GM23338 (cell line): Measurements from ENCODE around the gene RAB1B. TPM values are rescaled to one million over a fixed set of nuclear protein-coding genes. Genes with fewer than 3 reads are reported as not detected.

Source experiments
- ATAC-seq: fragments of 200-7000 bp; cut with Tn5 transposase; 3 replicates; pipeline ENCODE4 v1.9.1; 2020
- DNase-seq: peaks from one replicate; pipeline ENCODE4 v3.0.0-alpha.2; 2015; ENCODE audit warnings: low spot score
- H2AFZ ChIP-seq: fragments of 200-600 bp; sonication (generic); 2 replicates; pipeline ENCODE4 v1.8.0; 2016; ENCODE audit warnings: antibody characterized with exemption, mild to moderate bottlenecking, moderate library complexity
- H3F3A ChIP-seq: fragments of 200-600 bp; sonication (generic); replicated peaks from 2 replicates; pipeline ENCODE4 v1.8.0; 2017; ENCODE audit warnings: antibody characterized with exemption, mixed run types, low read depth
- H3K27ac ChIP-seq: fragments of 200-600 bp; sonication (generic); 2 replicates; pipeline ENCODE4 v1.6.1; 2016; ENCODE audit warnings: low read depth
- H3K27me3 ChIP-seq: fragments of 200-600 bp; sonication (generic); 2 replicates; pipeline ENCODE4 v1.8.0; 2016; ENCODE audit warnings: mild to moderate bottlenecking, mixed run types, moderate library complexity; ENCODE audit not compliant: insufficient read depth
- H3K36me3 ChIP-seq: fragments of 200-600 bp; sonication (generic); 2 replicates; pipeline ENCODE4 v1.8.0; 2016; ENCODE audit warnings: mild to moderate bottlenecking; ENCODE audit not compliant: insufficient read depth
- H3K4me1 ChIP-seq: fragments of 200-600 bp; sonication (generic); 2 replicates; pipeline ENCODE4 v1.8.0; 2016; ENCODE audit warnings: mild to moderate bottlenecking, moderate library complexity; ENCODE audit not compliant: insufficient read depth
- H3K4me2 ChIP-seq: fragments of 200-600 bp; sonication (generic); 2 replicates; pipeline ENCODE4 v1.7.1; 2017; ENCODE audit warnings: mixed run types
- H3K4me3 ChIP-seq: fragments of 200-600 bp; sonication (generic); 2 replicates; pipeline ENCODE4 v1.6.1; 2016; ENCODE audit warnings: mixed run types
- H3K79me2 ChIP-seq: fragments of 200-600 bp; sonication (generic); replicated peaks from 2 replicates; pipeline ENCODE4 v1.8.0; 2017; ENCODE audit warnings: mild to moderate bottlenecking; ENCODE audit not compliant: insufficient read depth
- H3K9me2 ChIP-seq: fragments of 200-600 bp; sonication (generic); 2 replicates; pipeline ENCODE4 v1.8.0; 2017; ENCODE audit not compliant: insufficient read depth
- H4K20me1 ChIP-seq: fragments of 200-600 bp; sonication (generic); replicated peaks from 2 replicates; pipeline ENCODE4 v1.8.0; 2017; ENCODE audit warnings: mild to moderate bottlenecking; ENCODE audit not compliant: insufficient read depth
- H3K27ac Mint-ChIP-seq: 2 replicates; pipeline ENCODE4 v1.8.0; 2020; ENCODE audit warnings: inconsistent platforms, mild to moderate bottlenecking, moderate library complexity, mixed read lengths
- H3K27me3 Mint-ChIP-seq: 3 replicates; pipeline ENCODE4 v1.8.0; 2022; ENCODE audit warnings: low read depth, mild to moderate bottlenecking, moderate library complexity, mixed read lengths, inconsistent platforms; ENCODE audit not compliant: insufficient read depth, poor library complexity
- H3K36me3 Mint-ChIP-seq: 3 replicates; pipeline ENCODE4 v1.8.0; 2021; ENCODE audit warnings: low read depth, mild to moderate bottlenecking, inconsistent platforms, moderate library complexity, mixed read lengths
- H3K4me1 Mint-ChIP-seq: 3 replicates; pipeline ENCODE4 v1.8.0; 2020; ENCODE audit warnings: mild to moderate bottlenecking, inconsistent platforms, mixed read lengths
- H3K4me3 Mint-ChIP-seq: 3 replicates; pipeline ENCODE4 v1.8.0; 2021; ENCODE audit warnings: moderate library complexity, mild to moderate bottlenecking, inconsistent platforms, mixed read lengths
- H3K9me3 Mint-ChIP-seq: 3 replicates; pipeline ENCODE4 v1.8.0; 2020; ENCODE audit warnings: moderate library complexity, mild to moderate bottlenecking, inconsistent platforms, mixed read lengths
- CREB1 ChIP-seq: fragments of 250-450 bp; sonication (Bioruptor Pico); IDR thresholded peaks from 2 replicates; pipeline ENCODE4 v1.5.0; 2020; ENCODE audit warnings: low read depth, mild to moderate bottlenecking, moderate library complexity
- EZH2 ChIP-seq: fragments of 200-600 bp; sonication (generic); IDR thresholded peaks from one replicate; pipeline ENCODE4 v1.8.0; 2017; ENCODE audit warnings: antibody characterized with exemption, mild to moderate bottlenecking, low read depth; ENCODE audit not compliant: unreplicated experiment
- EZH2phosphoT487 ChIP-seq: fragments of 200-600 bp; sonication (generic); IDR thresholded peaks from one replicate; pipeline ENCODE4 v1.8.1; 2018; ENCODE audit warnings: antibody characterized with exemption; ENCODE audit not compliant: unreplicated experiment
- JUNB ChIP-seq: IDR thresholded peaks from one replicate; pipeline ENCODE4 v1.6.1; 2016; ENCODE audit warnings: antibody characterized with exemption; ENCODE audit not compliant: unreplicated experiment
- NANOG ChIP-seq: IDR thresholded peaks from 2 replicates; pipeline ENCODE4 v1.6.1; 2016; ENCODE audit warnings: antibody characterized with exemption, borderline replicate concordance
- ZNF331 ChIP-seq: fragments of 250-450 bp; sonication (Bioruptor Pico); IDR thresholded peaks from 2 replicates; pipeline ENCODE4 v1.5.0; 2020; ENCODE audit warnings: low read depth, mild to moderate bottlenecking, moderate library complexity
- polyA plus RNA-seq: library from polyadenylated mRNA; unstranded; fragments of >200 nt; fragmentation: Nextera tagmentation; extraction: Ambion mirVana; gene quantifications from 2 replicates; pipeline ENCODE4 v1.2.1, GENCODE V29; 2016
- total RNA-seq: library from RNA; depleted of rRNA; stranded (reverse); fragments of >200 nt; shearing (Covaris generic); gene quantifications from 2 replicates; pipeline ENCODE4 v1.2.3, GENCODE V29; 2014
- TF ChIP-seq, protein P1 (sequence below), 2 experiments: fragments of 200-600 bp in 1 of 2; sonication (generic) in 1 of 2; conservative IDR thresholded peaks; 2 replicates each; pipeline versions ENCODE4 v1.5.1 to v1.6.1; 2016 to 2017; ENCODE audit warnings: antibody characterized with exemption in 2 of 2, low read depth in 2 of 2, mild to moderate bottlenecking in 2 of 2, moderate library complexity in 1 of 2
- TF ChIP-seq, protein P2 (sequence below): fragments of 250-450 bp; sonication (Bioruptor Pico); IDR thresholded peaks from 2 replicates; pipeline ENCODE4 v1.5.0; 2020; ENCODE audit warnings: mild to moderate bottlenecking, moderate library complexity
- TF ChIP-seq, protein P3 (sequence below): IDR thresholded peaks from one replicate; pipeline ENCODE4 v1.6.1; 2018; ENCODE audit warnings: antibody characterized with exemption; ENCODE audit not compliant: unreplicated experiment
- TF ChIP-seq, protein P4 (sequence below): IDR thresholded peaks from 2 replicates; pipeline ENCODE4 v1.6.1; 2016; ENCODE audit warnings: antibody characterized with exemption

Gene RAB1B
- total and polyA plus RNA-seq, 2 experiments from 2014 or later = 30.5 to 92.7 TPM

DNA sequence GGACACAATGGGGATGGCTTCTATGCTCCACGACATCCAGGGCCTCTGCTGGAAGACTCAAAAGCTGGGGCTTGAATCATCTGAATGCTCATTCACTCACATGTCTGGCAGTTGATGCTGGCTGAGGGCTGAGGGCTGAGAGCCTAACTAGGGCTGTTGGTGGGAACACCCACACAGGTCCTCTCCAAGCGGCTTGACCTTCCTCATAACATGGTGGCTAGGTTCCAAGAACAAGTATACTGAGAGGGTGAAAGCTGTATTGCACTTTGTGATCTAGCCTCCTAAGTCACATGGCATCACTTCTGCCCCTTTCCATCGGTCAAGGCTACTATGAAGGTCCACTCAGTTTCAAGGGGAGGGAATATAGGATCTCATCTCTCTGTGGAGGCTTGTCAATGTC, 30.7 kb downstream of the RAB1B start:
- Mint-ChIP-seq H3K4me1 (peaks cover 11% of the 10 kb centered on the region), H3K27ac (no peak overlapping the region), H3K36me3 (no peaks in the 10 kb centered on the region), H3K27me3 (peaks cover 7% of the 10 kb centered on the region), H3K4me3 (no peak overlapping the region), H3K9me3 (no peaks in the 10 kb centered on the region)
- no peak for ATAC-seq
- Histone ChIP-seq H3K4me1 (no peaks in the 10 kb centered on the region), H3F3A (no peaks in the 10 kb centered on the region), H3K27ac (no peak overlapping the region), H3K27me3 (no peaks in the 10 kb centered on the region), H4K20me1 (no peaks in the 10 kb centered on the region), H3K79me2 (no peaks in the 10 kb centered on the region), H2AFZ (no peak overlapping the region), H3K4me3 (no peak overlapping the region), H3K4me2 (no peak overlapping the region), H3K36me3 (no peaks in the 10 kb centered on the region), H3K9me2 (no peaks in the 10 kb centered on the region)
- TF ChIP-seq, protein P1, sequence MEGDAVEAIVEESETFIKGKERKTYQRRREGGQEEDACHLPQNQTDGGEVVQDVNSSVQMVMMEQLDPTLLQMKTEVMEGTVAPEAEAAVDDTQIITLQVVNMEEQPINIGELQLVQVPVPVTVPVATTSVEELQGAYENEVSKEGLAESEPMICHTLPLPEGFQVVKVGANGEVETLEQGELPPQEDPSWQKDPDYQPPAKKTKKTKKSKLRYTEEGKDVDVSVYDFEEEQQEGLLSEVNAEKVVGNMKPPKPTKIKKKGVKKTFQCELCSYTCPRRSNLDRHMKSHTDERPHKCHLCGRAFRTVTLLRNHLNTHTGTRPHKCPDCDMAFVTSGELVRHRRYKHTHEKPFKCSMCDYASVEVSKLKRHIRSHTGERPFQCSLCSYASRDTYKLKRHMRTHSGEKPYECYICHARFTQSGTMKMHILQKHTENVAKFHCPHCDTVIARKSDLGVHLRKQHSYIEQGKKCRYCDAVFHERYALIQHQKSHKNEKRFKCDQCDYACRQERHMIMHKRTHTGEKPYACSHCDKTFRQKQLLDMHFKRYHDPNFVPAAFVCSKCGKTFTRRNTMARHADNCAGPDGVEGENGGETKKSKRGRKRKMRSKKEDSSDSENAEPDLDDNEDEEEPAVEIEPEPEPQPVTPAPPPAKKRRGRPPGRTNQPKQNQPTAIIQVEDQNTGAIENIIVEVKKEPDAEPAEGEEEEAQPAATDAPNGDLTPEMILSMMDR (conservative IDR thresholded peaks at IDR 0.05; ENCODE audit: low read depth in 2 of 2) = no peak
- TF ChIP-seq, protein P2, sequence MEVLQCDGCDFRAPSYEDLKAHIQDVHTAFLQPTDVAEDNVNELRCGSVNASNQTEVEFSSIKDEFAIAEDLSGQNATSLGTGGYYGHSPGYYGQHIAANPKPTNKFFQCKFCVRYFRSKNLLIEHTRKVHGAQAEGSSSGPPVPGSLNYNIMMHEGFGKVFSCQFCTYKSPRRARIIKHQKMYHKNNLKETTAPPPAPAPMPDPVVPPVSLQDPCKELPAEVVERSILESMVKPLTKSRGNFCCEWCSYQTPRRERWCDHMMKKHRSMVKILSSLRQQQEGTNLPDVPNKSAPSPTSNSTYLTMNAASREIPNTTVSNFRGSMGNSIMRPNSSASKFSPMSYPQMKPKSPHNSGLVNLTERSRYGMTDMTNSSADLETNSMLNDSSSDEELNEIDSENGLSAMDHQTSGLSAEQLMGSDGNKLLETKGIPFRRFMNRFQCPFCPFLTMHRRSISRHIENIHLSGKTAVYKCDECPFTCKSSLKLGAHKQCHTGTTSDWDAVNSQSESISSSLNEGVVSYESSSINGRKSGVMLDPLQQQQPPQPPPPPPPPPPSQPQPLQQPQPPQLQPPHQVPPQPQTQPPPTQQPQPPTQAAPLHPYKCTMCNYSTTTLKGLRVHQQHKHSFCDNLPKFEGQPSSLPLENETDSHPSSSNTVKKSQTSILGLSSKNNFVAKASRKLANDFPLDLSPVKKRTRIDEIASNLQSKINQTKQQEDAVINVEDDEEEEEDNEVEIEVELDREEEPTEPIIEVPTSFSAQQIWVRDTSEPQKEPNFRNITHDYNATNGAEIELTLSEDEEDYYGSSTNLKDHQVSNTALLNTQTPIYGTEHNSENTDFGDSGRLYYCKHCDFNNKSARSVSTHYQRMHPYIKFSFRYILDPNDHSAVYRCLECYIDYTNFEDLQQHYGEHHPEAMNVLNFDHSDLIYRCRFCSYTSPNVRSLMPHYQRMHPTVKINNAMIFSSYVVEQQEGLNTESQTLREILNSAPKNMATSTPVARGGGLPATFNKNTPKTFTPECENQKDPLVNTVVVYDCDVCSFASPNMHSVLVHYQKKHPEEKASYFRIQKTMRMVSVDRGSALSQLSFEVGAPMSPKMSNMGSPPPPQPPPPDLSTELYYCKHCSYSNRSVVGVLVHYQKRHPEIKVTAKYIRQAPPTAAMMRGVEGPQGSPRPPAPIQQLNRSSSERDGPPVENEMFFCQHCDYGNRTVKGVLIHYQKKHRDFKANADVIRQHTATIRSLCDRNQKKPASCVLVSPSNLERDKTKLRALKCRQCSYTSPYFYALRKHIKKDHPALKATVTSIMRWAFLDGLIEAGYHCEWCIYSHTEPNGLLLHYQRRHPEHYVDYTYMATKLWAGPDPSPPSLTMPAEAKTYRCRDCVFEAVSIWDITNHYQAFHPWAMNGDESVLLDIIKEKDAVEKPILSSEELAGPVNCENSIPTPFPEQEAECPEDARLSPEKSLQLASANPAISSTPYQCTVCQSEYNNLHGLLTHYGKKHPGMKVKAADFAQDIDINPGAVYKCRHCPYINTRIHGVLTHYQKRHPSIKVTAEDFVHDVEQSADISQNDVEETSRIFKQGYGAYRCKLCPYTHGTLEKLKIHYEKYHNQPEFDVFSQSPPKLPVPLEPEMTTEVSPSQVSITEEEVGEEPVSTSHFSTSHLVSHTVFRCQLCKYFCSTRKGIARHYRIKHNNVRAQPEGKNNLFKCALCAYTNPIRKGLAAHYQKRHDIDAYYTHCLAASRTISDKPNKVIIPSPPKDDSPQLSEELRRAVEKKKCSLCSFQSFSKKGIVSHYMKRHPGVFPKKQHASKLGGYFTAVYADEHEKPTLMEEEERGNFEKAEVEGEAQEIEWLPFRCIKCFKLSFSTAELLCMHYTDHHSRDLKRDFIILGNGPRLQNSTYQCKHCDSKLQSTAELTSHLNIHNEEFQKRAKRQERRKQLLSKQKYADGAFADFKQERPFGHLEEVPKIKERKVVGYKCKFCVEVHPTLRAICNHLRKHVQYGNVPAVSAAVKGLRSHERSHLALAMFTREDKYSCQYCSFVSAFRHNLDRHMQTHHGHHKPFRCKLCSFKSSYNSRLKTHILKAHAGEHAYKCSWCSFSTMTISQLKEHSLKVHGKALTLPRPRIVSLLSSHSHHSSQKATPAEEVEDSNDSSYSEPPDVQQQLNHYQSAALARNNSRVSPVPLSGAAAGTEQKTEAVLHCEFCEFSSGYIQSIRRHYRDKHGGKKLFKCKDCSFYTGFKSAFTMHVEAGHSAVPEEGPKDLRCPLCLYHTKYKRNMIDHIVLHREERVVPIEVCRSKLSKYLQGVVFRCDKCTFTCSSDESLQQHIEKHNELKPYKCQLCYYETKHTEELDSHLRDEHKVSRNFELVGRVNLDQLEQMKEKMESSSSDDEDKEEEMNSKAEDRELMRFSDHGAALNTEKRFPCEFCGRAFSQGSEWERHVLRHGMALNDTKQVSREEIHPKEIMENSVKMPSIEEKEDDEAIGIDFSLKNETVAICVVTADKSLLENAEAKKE = no peak
- TF ChIP-seq, protein P3, sequence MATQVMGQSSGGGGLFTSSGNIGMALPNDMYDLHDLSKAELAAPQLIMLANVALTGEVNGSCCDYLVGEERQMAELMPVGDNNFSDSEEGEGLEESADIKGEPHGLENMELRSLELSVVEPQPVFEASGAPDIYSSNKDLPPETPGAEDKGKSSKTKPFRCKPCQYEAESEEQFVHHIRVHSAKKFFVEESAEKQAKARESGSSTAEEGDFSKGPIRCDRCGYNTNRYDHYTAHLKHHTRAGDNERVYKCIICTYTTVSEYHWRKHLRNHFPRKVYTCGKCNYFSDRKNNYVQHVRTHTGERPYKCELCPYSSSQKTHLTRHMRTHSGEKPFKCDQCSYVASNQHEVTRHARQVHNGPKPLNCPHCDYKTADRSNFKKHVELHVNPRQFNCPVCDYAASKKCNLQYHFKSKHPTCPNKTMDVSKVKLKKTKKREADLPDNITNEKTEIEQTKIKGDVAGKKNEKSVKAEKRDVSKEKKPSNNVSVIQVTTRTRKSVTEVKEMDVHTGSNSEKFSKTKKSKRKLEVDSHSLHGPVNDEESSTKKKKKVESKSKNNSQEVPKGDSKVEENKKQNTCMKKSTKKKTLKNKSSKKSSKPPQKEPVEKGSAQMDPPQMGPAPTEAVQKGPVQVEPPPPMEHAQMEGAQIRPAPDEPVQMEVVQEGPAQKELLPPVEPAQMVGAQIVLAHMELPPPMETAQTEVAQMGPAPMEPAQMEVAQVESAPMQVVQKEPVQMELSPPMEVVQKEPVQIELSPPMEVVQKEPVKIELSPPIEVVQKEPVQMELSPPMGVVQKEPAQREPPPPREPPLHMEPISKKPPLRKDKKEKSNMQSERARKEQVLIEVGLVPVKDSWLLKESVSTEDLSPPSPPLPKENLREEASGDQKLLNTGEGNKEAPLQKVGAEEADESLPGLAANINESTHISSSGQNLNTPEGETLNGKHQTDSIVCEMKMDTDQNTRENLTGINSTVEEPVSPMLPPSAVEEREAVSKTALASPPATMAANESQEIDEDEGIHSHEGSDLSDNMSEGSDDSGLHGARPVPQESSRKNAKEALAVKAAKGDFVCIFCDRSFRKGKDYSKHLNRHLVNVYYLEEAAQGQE = no peak
- no peak for TF ChIP-seq EZH2
- TF ChIP-seq, protein P4, sequence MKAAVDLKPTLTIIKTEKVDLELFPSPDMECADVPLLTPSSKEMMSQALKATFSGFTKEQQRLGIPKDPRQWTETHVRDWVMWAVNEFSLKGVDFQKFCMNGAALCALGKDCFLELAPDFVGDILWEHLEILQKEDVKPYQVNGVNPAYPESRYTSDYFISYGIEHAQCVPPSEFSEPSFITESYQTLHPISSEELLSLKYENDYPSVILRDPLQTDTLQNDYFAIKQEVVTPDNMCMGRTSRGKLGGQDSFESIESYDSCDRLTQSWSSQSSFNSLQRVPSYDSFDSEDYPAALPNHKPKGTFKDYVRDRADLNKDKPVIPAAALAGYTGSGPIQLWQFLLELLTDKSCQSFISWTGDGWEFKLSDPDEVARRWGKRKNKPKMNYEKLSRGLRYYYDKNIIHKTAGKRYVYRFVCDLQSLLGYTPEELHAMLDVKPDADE = no peak
- no peak for TF ChIP-seq EZH2phosphoT487
- no peak for TF ChIP-seq JUNB
- no peak for TF ChIP-seq NANOG
- TF ChIP-seq ZNF331 = no peak
- TF ChIP-seq CREB1 (CRISPR knock-in tag) = no peak
- DNase-seq = no peak
